Mesothelial cell of epicardium (in vitro differentiated cells): ENCODE measurements around the gene TMUB1. TPM values are rescaled to one million over a fixed set of nuclear protein-coding genes. Genes with fewer than 3 reads are reported as not detected.

Experiments
- DNase-seq, 2 experiments: peaks; one replicate each; pipeline ENCODE4 v3.0.0; 2021; ENCODE audit warnings: low spot score in 2 of 2; ENCODE audit not compliant: unreplicated experiment in 2 of 2
- H3K27ac Mint-ChIP-seq: 2 replicates; pipeline ENCODE4 v1.8.0; 2021; ENCODE audit warnings: mixed read lengths
- H3K27me3 Mint-ChIP-seq: 2 replicates; pipeline ENCODE4 v1.8.0; 2021; ENCODE audit warnings: low read depth, mixed read lengths
- H3K36me3 Mint-ChIP-seq: 2 replicates; pipeline ENCODE4 v1.8.0; 2021; ENCODE audit warnings: mixed read lengths
- H3K4me1 Mint-ChIP-seq: 2 replicates; pipeline ENCODE4 v1.8.0; 2021; ENCODE audit warnings: mixed read lengths
- H3K4me3 Mint-ChIP-seq: 2 replicates; pipeline ENCODE4 v1.8.0; 2021; ENCODE audit warnings: mild to moderate bottlenecking, moderate library complexity, mixed read lengths
- H3K9me3 Mint-ChIP-seq: 2 replicates; pipeline ENCODE4 v1.8.0; 2021; ENCODE audit warnings: mixed read lengths
- CTCF ChIP-seq: fragments of 200-600 bp; sonication (generic); IDR thresholded peaks from one replicate; pipeline ENCODE4 v1.5.0; 2021; ENCODE audit warnings: antibody characterized with exemption; ENCODE audit not compliant: unreplicated experiment
- total RNA-seq: library from RNA; stranded (reverse); gene quantifications from 3 replicates; pipeline ENCODE4 v1.2.1, GENCODE V29; 2021

TMUB1 gene
- total RNA-seq, 1 donor from 2014 or later, result 34.7 TPM

- Mint-ChIP-seq H3K36me3 (peaks cover 2% of the 10 kb centered on the region), H3K27me3 (no peaks in the 10 kb centered on the region), H3K27ac (peak overlapping the region; percentile 85), H3K9me3 (no peaks in the 10 kb centered on the region), H3K4me1 (peaks cover 39% of the 10 kb centered on the region), H3K4me3 (peak overlapping the region; percentile 87)
- TF ChIP-seq CTCF, result no peak
- peak in 1 of 2 experiments; percentile 61 for DNase-seq
Measured at GRCh38 chr7:151087245-151088018, 4.1 kb upstream of the TMUB1 start.

- Mint-ChIP-seq H3K27ac (peak overlapping the region; percentile 85), H3K9me3 (no peaks in the 10 kb centered on the region), H3K36me3 (peaks cover 2% of the 10 kb centered on the region), H3K4me3 (peak overlapping the region; percentile 87), H3K4me1 (peaks cover 43% of the 10 kb centered on the region), H3K27me3 (no peaks in the 10 kb centered on the region)
- TF ChIP-seq CTCF, result no peak
- DNase-seq, result no peak
Measured at GRCh38 chr7:151086802-151087244, 3.5 kb upstream of the TMUB1 start.

GRCh38 chr7:151085691-151086620, 2.7 kb upstream of the TMUB1 start, which contains the start of gene AGAP3:
AGAP3 (plus strand) TSS chr7:151086475; CDS start chr7:151086742, 267 bp downstream.
- no peak for TF ChIP-seq CTCF
- Mint-ChIP-seq H3K4me1 (peaks cover 47% of the 10 kb centered on the region), H3K4me3 (peak within 1 kb of the TSS; percentile 87), H3K27me3 (no peaks in the 10 kb centered on the region), H3K36me3 (no peaks in the 10 kb centered on the region), H3K9me3 (no peaks in the 10 kb centered on the region), H3K27ac (peak within 1 kb of the TSS; percentile 85)
- DNase-seq, result peak; percentile 65 to 78

- H3K27ac Mint-ChIP-seq, result peak overlapping the region; percentile 81
- TF ChIP-seq CTCF, result no peak
- H3K27me3 Mint-ChIP-seq, result no peaks in the 10 kb centered on the region
- no peak for DNase-seq
- peaks cover 49% of the 10 kb centered on the region for H3K4me1 Mint-ChIP-seq
- no peaks in the 10 kb centered on the region for H3K36me3 Mint-ChIP-seq
- no peaks in the 10 kb centered on the region for H3K9me3 Mint-ChIP-seq
- H3K4me3 Mint-ChIP-seq, result peak overlapping the region; percentile 82
Measured at GRCh38 chr7:151085329-151085690, 2.0 kb upstream of the TMUB1 start.

GRCh38 chr7:151083824-151084160, 499 bp upstream of the TMUB1 start:
- Mint-ChIP-seq H3K4me3 (peak overlapping the region; percentile 65), H3K9me3 (no peaks in the 10 kb centered on the region), H3K27ac (no peak overlapping the region), H3K4me1 (peaks cover 49% of the 10 kb centered on the region), H3K36me3 (no peaks in the 10 kb centered on the region), H3K27me3 (no peaks in the 10 kb centered on the region)
- TF ChIP-seq CTCF, result no peak
- no peak for DNase-seq
